ENCODE measurements around the gene EFNA5.

EFNA5 gene

DNA sequence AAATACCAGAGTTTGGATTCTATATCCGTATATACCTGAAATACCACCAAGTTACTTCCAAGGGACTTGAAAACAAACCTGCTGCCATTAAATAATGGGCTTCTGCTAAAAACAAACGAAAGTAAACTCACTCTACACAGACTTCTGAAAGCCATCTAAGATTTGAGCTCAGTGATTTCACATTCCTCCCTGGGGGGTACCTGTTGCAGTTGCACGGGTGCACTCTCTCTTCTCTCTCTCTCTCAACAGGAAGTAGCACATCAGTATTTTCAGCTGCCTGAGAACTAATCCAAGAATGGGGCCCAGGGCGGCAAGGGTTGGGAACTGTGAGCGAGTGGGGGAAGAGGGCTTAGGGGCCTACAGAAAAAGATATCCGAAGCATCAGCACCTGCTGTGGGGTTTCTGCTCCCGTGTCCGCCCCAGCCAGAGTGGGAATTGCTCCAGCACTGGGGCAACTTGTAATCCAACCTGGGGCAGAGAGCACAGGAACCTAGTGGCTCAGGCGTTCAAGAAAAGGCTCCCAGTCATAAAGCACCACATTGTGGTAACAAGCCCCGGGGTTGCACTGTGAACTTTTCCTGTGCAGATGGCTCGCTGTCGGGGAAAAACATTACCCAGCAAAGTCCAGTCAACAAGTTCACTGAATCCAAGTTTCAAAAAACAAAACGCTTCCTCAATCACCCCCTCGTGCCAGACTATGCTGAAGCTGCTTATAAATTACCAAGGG, 99.8 kb downstream of the EFNA5 start:
- DNase-seq (ENCODE audit: low spot score): no peak

DNA sequence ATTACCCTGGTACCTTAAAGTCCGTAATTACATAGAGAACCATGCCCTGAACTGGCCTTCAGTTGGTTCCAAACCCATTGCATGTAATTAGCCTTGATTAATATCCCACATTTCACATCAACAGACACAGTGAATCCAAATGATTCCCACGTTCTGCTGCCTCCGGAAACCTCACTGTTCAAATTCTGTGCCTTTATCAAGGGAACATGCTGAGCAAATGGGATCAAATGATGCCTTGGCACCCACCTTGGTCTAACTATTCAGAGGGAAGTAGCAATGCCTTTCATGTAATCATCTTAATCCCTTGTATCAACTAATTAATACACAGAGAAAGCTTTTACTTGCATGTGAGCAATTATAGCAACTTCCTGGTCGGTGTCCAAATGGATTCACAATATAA, 100.6 kb downstream of the EFNA5 start:
- no peak for DNase-seq (ENCODE audit: low spot score)

GRCh38 chr5:107567901-107568671, 102.7 kb downstream of the EFNA5 start:
- DNase-seq (ENCODE audit: low spot score): no peak

GRCh38 chr5:107566986-107567385, 103.8 kb downstream of the EFNA5 start:
- no peak for DNase-seq (ENCODE audit: low spot score)

DNA sequence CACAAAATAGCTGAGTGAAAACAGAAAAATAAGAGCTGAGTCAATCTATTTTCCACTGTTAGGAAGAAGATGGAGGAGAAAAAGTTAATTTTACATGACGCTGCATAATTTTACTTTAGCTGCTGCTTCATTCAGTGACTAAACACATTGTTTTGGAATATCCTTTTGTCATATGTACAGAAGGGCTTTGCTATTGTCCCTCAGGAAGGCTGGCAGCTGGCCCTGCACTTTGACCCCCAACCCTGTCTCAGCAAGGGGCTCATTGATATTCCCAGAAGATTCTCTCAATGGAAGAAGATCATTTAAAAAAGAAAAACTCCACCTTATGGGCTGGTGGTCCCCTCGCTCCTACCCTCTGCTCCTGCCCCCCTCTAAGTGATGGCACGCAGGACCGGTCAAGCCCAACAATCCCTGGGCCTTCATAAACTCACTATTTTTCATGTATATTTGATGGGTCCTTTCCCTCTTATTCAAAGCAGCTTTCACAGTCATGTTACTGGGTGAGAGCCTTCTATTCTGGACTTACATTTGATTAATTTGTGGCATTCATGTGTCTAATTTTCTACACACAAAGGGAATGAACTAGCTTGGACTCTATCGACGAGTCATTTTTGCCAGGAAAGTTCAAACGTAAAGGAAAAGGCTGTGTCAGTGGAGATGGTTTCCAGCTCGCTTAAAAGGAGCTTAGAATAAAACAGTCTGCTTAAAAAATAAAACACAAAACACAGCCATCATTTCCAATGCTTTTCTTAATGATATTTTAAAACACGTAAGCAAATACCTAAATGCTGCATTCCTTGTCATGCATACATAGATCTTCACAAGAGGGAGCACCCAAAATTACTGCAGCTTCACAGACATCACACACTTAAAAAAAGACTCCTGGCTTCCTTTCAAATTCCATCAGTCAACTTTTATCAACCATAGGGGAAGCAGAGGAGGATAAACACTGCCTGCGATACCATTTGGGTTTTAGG, 104.7 kb downstream of the EFNA5 start:
- DNase-seq (ENCODE audit: low spot score): peak; percentile 71

GRCh38 chr5:107564931-107565372, 105.8 kb downstream of the EFNA5 start:
- no peak for DNase-seq (ENCODE audit: low spot score)

GRCh38 chr5:107563959-107564544, 106.7 kb downstream of the EFNA5 start:
- no peak for DNase-seq (ENCODE audit: low spot score)

DNA sequence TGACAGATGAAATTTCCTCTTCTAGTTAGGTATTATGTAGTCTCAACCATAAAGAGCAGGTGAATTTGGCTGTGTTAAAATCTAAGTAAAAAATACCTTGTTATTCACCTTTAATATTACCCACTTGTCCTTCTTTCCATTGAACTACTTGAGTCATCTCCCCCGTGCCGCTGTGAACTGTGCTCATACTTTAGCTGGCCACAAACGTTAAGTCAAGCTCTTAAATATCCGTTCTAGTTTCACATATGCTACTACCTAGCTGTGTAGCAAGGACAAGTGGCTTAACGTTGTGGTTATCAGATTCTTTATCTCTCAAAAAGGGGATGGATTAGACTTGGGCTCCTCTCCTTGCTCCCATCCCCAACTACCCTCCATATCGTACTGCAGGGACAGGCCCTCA, 110.4 kb downstream of the EFNA5 start:
- no peak for DNase-seq (ENCODE audit: low spot score)

DNA sequence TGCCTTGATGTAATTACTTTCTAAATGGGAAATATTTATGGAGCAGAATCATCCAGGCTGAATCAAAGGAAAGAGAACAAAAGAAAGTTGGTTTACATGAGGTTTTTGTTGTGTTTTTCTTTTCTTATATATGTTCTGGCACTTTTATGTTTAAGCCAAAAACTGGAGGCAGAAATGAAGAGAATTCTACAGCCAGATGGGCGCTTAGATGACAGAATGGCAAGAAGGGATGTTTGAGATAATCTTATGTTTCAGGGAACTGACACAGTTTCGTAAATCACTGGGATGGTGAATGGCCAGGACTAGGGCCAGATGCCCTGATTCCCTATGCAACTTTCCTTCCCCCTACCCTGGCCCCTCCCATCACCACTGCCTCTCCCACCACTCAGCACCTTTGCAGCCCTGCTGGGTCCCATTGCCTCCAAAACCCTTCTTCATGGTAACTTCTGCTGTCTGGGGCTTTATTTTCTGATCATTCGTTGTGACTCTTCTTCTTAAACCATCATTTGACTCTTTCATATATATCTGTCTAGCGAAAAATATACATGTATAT, 111.8 kb downstream of the EFNA5 start:
- DNase-seq (ENCODE audit: low spot score): no peak

GRCh38 chr5:107557051-107557658, 113.6 kb downstream of the EFNA5 start:
- no peak for DNase-seq (ENCODE audit: low spot score)

DNA sequence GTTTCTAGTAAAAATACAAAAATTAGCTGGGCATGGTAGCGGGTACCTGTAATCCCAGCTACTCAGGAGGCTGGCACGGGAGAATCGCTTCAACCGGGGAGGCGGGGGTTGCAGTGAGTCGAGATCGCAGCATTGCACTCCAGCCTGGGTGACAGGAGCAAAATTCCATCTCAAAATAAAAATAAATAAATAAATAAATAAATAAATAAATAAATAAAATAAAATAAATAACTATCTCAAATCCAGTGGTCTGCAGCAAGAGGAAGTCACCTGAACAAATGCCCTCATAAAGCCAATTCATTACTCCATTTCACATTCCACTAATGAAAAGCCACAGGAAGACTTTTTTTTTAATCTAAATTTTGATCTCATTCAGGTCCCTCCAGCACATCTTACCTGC, 114.2 kb downstream of the EFNA5 start:
- DNase-seq (ENCODE audit: low spot score): no peak

GRCh38 chr5:107555425-107556090, 115.2 kb downstream of the EFNA5 start:
- DNase-seq (ENCODE audit: low spot score): no peak

- DNase-seq (ENCODE audit: low spot score): no peak
Measured at GRCh38 chr5:107554776-107555424, 115.8 kb downstream of the EFNA5 start.

DNA sequence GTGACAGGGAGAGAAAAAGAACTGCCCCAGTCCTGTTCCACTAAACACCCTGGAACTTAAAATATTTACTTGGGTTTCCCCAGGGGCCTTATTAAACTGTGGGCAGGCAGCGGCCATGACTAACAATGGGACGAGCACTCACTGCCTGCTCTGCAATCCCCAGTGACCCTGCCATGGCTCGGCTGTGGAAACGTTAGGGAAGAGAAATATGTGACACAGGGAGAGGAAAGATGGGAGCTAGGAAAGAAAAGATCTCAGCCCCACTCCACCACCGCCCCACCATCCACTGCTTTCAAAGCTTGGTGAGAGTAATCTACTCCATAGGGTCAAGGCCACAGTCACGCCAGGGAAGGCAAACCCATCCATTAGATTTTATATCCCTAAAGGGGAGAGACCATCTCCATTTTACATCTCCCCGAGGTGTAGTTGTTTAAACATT, 117.6 kb downstream of the EFNA5 start:
- DNase-seq (ENCODE audit: low spot score): no peak

DNA sequence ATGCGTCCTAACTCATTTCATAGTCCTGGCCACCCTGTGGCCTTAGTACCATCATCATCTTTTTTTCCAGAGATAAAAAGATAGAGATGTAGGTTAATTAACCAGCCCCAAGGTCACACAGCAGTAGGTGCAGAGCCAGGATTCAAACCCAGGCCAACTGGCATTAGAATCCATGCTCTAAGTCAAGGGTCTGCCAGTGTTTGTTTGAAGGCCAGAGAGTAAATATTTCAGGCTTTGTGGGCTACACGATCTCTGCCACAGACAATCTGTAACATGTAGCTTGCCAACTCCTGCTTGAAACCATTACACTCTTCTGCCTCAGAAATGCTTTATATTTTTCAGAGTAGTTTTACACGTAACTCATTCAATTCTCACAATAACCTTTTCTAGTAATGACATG, 119.6 kb downstream of the EFNA5 start:
- DNase-seq (ENCODE audit: low spot score): no peak

DNA sequence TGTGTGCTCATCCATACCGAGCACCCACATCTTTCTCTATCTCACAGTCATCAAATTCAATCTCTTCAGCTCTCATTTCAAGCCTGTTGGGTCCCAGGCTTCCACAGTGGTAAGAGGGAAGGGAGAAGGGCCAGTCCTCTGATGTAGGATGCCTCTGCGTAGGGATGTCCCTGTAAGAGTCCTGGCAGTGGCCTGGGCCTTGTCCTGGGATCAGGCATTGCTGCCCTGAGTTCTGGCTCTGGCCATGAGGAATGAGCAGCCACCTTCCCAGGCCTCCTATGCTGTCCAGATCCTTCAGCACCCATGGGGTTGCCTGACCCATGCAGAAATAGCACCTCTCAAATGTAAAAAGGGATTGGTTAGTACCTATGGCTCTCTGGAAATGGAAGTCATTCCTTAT, 121.2 kb downstream of the EFNA5 start:
- DNase-seq (ENCODE audit: low spot score): no peak

GRCh38 chr5:107548477-107548876, 122.3 kb downstream of the EFNA5 start:
- no peak for DNase-seq (ENCODE audit: low spot score)

- DNase-seq (ENCODE audit: low spot score): no peak
Measured at GRCh38 chr5:107546719-107547118, 124.0 kb downstream of the EFNA5 start.

DNA sequence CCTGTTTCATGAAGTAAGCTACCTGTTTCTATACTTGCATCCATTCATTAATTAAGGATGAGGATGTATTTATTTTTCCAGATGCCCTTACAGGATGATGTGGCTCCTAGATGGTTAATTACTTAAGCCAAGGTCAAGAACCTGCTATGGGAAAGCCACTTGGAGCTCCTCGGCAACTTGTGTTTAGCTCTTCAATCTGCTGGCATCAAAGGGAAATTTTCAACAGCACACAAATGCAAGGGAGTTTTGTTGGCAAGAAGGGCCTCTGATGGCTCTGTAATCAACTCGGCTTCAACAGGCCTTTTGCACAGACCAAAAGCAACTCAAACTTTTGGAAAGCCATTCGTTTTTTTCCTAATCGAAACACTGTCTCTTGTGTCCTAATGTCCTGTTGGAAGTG, 125.3 kb downstream of the EFNA5 start:
- DNase-seq (ENCODE audit: low spot score): no peak

DNA sequence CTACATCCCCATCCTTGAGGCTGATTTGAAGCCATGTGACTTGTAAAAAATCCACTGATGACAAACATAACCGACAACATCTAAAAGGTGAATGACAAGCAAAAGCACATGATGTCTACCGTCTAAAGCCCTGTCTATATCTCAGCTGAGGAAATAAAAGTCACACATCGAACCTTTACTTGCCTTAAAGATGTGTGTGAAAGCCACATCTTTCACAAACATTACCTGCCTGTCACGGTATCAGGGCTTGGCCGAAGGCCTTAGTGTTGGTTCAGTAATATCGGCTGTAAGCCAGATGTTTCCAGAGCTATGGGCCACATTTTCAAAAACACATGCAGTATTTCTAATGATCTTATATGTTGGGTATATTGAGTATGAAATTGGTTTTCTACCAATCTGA, 125.8 kb downstream of the EFNA5 start:
- DNase-seq (ENCODE audit: low spot score): no peak
